Breast epithelium (tissue), 3 donors: ENCODE data around the gene RAMAC.

ENCODE experiments used
- CTCF ChIP-seq, 3 donors: fragments of 450-650 bp; IDR thresholded peaks; one replicate each; pipeline ENCODE4 v1.5.1; 2016 to 2017; ENCODE audit warnings: antibody characterized with exemption in 3 of 3, mild to moderate bottlenecking in 3 of 3, moderate library complexity in 3 of 3
- POLR2A ChIP-seq: fragments of 450-650 bp; IDR thresholded peaks from one replicate; pipeline ENCODE4 v1.6.1; 2016; ENCODE audit warnings: antibody characterized with exemption, mild to moderate bottlenecking, moderate library complexity
- POLR2AphosphoS5 ChIP-seq, 3 donors: sonication (generic); formaldehyde crosslinking; IDR thresholded peaks; one replicate each; pipeline ENCODE4 v1.6.1; 2017; ENCODE audit warnings: antibody characterized with exemption in 3 of 3

GRCh38 chr15:82995938-82996337 is 9.9 kb downstream of the RAMAC start:
- TF ChIP-seq CTCF (IDR thresholded peaks at IDR 0.05) (no peak), POLR2A (no peak), POLR2AphosphoS5 (IDR thresholded peaks at IDR 0.05) (no peak)
